Endothelial cell of umbilical vein (primary cell): Measurements from ENCODE around the gene DEUP1. TPM values are rescaled to one million over a fixed set of nuclear protein-coding genes. Genes with fewer than 3 reads are reported as not detected.

ENCODE experiments used
- BruUV-seq: library from RNA; stranded (reverse); fragments of 400-500 nt; replicated peaks from 2 replicates; lab custom pipeline; 2021; lab: Mats Ljungman, UMichigan
- CTCF ChIA-PET: fragments of 300-600, 350-600 bp; sonication (Branson Sonifier 250); formaldehyde crosslinking; loops from one replicate; lab custom pipeline; 2021; ENCODE audit warnings: antibody characterized with exemption, inconsistent platforms; lab: Charles Lee
- POLR2A ChIA-PET: fragments of 300-600, 350-600 bp; sonication (Branson Sonifier 250); formaldehyde crosslinking; loops from one replicate; lab custom pipeline; 2021; ENCODE audit warnings: antibody characterized with exemption, inconsistent platforms; lab: Charles Lee
- DNase-seq: peaks from one replicate; pipeline ENCODE4 v3.0.0-alpha.2; 2011; ENCODE audit warnings: low read depth, low spot score
- FAIRE-seq: peaks from 2 replicates; lab custom pipeline; 2011; peaks lifted over from hg19 to GRCh38; lab: Jason Lieb, UNC
- H2AFZ ChIP-seq: 2 replicates; pipeline ENCODE4 v1.6.0; 2012; ENCODE audit warnings: low read depth, low read length, control low read depth, inconsistent platforms
- H3K27ac ChIP-seq: 2 replicates; pipeline ENCODE4 v1.5.1; 2011; ENCODE audit warnings: low read depth, mild to moderate bottlenecking, control low read depth, low read length, moderate library complexity; ENCODE audit not compliant: insufficient read depth
- H3K27me3 ChIP-seq, 2 experiments: 2 replicates each; pipeline versions ENCODE4 v1.6.0 to v1.6.1; 2011; ENCODE audit warnings: low read length in 2 of 2, mixed read lengths in 1 of 2; ENCODE audit not compliant: control insufficient read depth in 2 of 2, insufficient read depth in 2 of 2
- H3K36me3 ChIP-seq, 2 experiments: 2 replicates in 1 of 2; 3 replicates in 1 of 2; pipeline ENCODE4 v1.5.1; 2011; ENCODE audit warnings: low read length in 2 of 2, mild to moderate bottlenecking in 1 of 2, moderate library complexity in 1 of 2; ENCODE audit not compliant: control insufficient read depth in 2 of 2, insufficient read depth in 2 of 2; ENCODE audit errors: extremely low read depth in 1 of 2
- H3K4me1 ChIP-seq: 3 replicates; pipeline ENCODE4 v1.5.1; 2011; ENCODE audit warnings: mild to moderate bottlenecking, low read length; ENCODE audit not compliant: control insufficient read depth, insufficient read depth; ENCODE audit errors: extremely low read depth
- H3K4me2 ChIP-seq: 2 replicates; pipeline ENCODE4 v1.6.1; 2011; ENCODE audit warnings: low read length, control low read depth, mixed read lengths; ENCODE audit not compliant: insufficient read depth
- H3K4me3 ChIP-seq, 3 experiments: fragments of 200-600 bp in 1 of 3; sonication (generic), shearing (Covaris generic) in 1 of 3; replicated peaks in 1 of 3; 2 replicates each; pipeline ENCODE4 v1.5.1; 2011 to 2016; ENCODE audit warnings: control low read depth in 3 of 3, low read length in 3 of 3, mild to moderate bottlenecking in 2 of 3, inconsistent platforms in 1 of 3, low read depth in 1 of 3, moderate library complexity in 1 of 3; ENCODE audit not compliant: insufficient read depth in 1 of 3
- H3K79me2 ChIP-seq: 2 replicates; pipeline ENCODE4 v1.6.0; 2012; ENCODE audit warnings: low read length, inconsistent platforms; ENCODE audit not compliant: control insufficient read depth, insufficient read depth
- H3K9ac ChIP-seq: replicated peaks from 2 replicates; pipeline ENCODE3; 2011; ENCODE audit warnings: low read length, control low read depth; ENCODE audit not compliant: insufficient read depth; ENCODE audit errors: extremely low read depth
- H3K9me1 ChIP-seq: replicated peaks from 3 replicates; pipeline ENCODE4 v1.6.0; 2011; ENCODE audit warnings: mild to moderate bottlenecking, low read length; ENCODE audit not compliant: control insufficient read depth, insufficient read depth; ENCODE audit errors: extremely low read depth
- H3K9me3 ChIP-seq: replicated peaks from 2 replicates; pipeline ENCODE4 v1.5.1; 2012; ENCODE audit warnings: low read length, inconsistent platforms; ENCODE audit not compliant: control insufficient read depth, insufficient read depth
- H4K20me1 ChIP-seq: replicated peaks from 2 replicates; pipeline ENCODE3; 2011; ENCODE audit warnings: mild to moderate bottlenecking, low read length; ENCODE audit not compliant: control insufficient read depth, insufficient read depth; ENCODE audit errors: extremely low read depth
- EZH2 ChIP-seq: IDR thresholded peaks from 2 replicates; pipeline ENCODE4 v1.6.1; 2012; ENCODE audit warnings: borderline replicate concordance, low read depth, mild to moderate bottlenecking, moderate library complexity, low read length, inconsistent platforms; ENCODE audit not compliant: severe bottlenecking
- FOS ChIP-seq: IDR thresholded peaks from 2 replicates; pipeline ENCODE4 v1.6.1; 2011; ENCODE audit warnings: mild to moderate bottlenecking, low read length, moderate library complexity, borderline replicate concordance; ENCODE audit not compliant: insufficient read depth
- GATA2 ChIP-seq: IDR thresholded peaks from 2 replicates; pipeline ENCODE4 v1.7.0; 2011; ENCODE audit warnings: low read depth, mild to moderate bottlenecking, moderate library complexity, mixed read lengths, low read length; ENCODE audit not compliant: insufficient read length, insufficient read depth
- JUN ChIP-seq: IDR thresholded peaks from 2 replicates; pipeline ENCODE4 v1.6.1; 2011; ENCODE audit warnings: borderline replicate concordance, low read depth; ENCODE audit not compliant: insufficient read length, insufficient read depth
- MYC ChIP-seq: IDR thresholded peaks from one replicate; pipeline ENCODE4 v1.6.1; 2011; ENCODE audit warnings: mild to moderate bottlenecking, low read depth, low read length
- POLR2A ChIP-seq: IDR thresholded peaks from 2 replicates; pipeline ENCODE4 v1.6.1; 2012; ENCODE audit warnings: low read depth, mild to moderate bottlenecking, control low read depth, low read length
- POLR2AphosphoS5 ChIP-seq: IDR thresholded peaks from 2 replicates; pipeline ENCODE4 v1.6.1; 2012; ENCODE audit warnings: low read depth, mild to moderate bottlenecking, control low read depth, low read length, moderate library complexity; ENCODE audit not compliant: insufficient read depth
- dilution Hi-C: fragments of 300-500 bp; cut with MboI; formaldehyde crosslinking; loops from one replicate; pipeline ENCODE4 v1.15.0; 2019; ENCODE audit warnings: low sequenced_read_pairs; ENCODE audit not compliant: extremely low pct_ligation_motif_present
- intact Hi-C: fragments of 100-400 bp; cut with micrococcal nuclease; formaldehyde crosslinking; loops from one replicate; pipeline ENCODE4 v1.10.0; 2022
- polyA plus RNA-seq, 4 experiments: library from polyadenylated mRNA; depleted of rRNA in 3 of 4; stranded (reverse) in 3 of 4; unstranded in 1 of 4; fragments of >200 nt; gene quantifications; 2 replicates each; pipeline versions ENCODE4 v1.2.1 to v1.2.3, GENCODE V29; 2011 to 2012; ENCODE audit warnings: missing spikeins in 1 of 4
- total RNA-seq: library from RNA; stranded (reverse); gene quantifications from 2 replicates; pipeline ENCODE4 v1.2.3, GENCODE V29; 2021
- TF ChIP-seq, protein P1 (sequence below): IDR thresholded peaks from 2 replicates; pipeline ENCODE4 v1.6.1; 2011; ENCODE audit not compliant: insufficient read depth, insufficient read length

Gene DEUP1
- total and polyA plus RNA-seq, 2 donors (not counting 3 experiments of a cell fraction or from before 2014, with no cell fraction given) = not detected

DNA sequence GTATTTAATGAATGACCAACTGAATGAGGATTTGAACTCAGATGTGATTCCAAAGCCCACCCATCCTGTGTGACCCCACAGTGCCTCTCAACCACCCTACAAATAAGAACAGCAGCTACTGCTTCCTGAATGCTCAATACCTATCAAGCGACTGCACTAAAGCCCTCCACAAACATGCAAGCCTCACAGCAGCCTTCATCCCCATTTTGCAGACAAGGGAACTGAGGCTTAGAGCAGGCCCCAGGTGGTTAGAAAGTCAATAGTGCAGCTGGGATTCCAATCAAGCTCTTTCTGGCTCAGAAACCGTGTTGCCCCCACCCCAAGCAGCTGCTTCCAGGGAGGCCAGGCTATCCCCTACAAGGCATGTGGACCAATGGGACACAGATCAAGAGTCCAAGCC, 155.4 kb downstream of the DEUP1 start:
- Histone ChIP-seq H3K27ac (no peak overlapping the region), H3K79me2 (no peaks in the 10 kb centered on the region), H3K9me1 (no peaks in the 10 kb centered on the region), H4K20me1 (no peaks in the 10 kb centered on the region), H3K27me3 (no peaks in the 10 kb centered on the region), H3K36me3 (no peaks in the 10 kb centered on the region), H3K4me2 (no peak overlapping the region), H3K4me1 (no peaks in the 10 kb centered on the region), H3K9ac (no peak overlapping the region), H3K9me3 (no peaks in the 10 kb centered on the region), H2AFZ (no peak overlapping the region), H3K4me3 (no peak overlapping the region)
- intact Hi-C loops (no loop called here), dilution Hi-C loops (no loop called here)
- FAIRE-seq (no peak), DNase-seq (no peak)
- no TSS peak for BruUV-seq
- TF ChIP-seq FOS (no peak), GATA2 (no peak), JUN (no peak), POLR2AphosphoS5 (no peak), POLR2A (no peak), MYC (no peak), EZH2 (no peak)
- TF ChIP-seq, protein P1, sequence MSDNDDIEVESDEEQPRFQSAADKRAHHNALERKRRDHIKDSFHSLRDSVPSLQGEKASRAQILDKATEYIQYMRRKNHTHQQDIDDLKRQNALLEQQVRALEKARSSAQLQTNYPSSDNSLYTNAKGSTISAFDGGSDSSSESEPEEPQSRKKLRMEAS = no peak
- POLR2A ChIA-PET = no interaction called here
- CTCF ChIA-PET = no interaction called here

DNA sequence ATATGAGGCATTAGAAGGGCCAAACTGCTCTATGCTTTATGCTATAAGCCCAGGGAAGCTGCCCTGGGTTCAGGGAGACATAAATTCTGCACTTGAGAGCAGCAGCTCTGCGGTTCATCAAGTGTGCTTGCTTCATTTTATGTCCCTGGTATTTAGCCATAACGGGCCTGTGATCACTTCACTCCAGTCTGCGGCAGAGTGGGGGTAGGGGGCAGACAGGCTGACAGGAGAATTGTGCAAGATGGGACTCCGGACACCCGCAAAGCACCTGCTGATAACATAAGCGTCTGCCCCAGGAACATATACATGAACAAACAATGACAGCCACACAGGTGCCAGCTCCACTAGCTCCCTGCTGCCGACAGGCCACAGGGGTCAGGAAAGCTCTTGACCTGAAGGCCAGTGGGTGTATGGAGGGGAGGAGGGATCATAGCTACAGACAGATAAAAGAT, 156.5 kb downstream of the DEUP1 start:
- H2AFZ ChIP-seq = no peak overlapping the region
- FAIRE-seq (no peak), DNase-seq (no peak)
- no peak overlapping the region for H3K27ac ChIP-seq
- H3K9ac ChIP-seq = no peak overlapping the region
- H4K20me1 ChIP-seq = no peaks in the 10 kb centered on the region
- no peak overlapping the region for H3K4me2 ChIP-seq
- no peaks in the 10 kb centered on the region for H3K79me2 ChIP-seq
- TF ChIP-seq GATA2 (no peak), POLR2A (no peak)
- TF ChIP-seq, protein P1 = no peak
- H3K36me3 ChIP-seq = no peaks in the 10 kb centered on the region
- H3K27me3 ChIP-seq = no peaks in the 10 kb centered on the region
- H3K4me1 ChIP-seq = no peaks in the 10 kb centered on the region
- intact Hi-C loops = no loop called here
- no TSS peak for BruUV-seq
- ChIA-PET POLR2A (no interaction called here), CTCF (no interaction called here)
- dilution Hi-C loops = no loop called here
- H3K9me1 ChIP-seq = no peaks in the 10 kb centered on the region
- no peaks in the 10 kb centered on the region for H3K9me3 ChIP-seq
- no peak overlapping the region for H3K4me3 ChIP-seq

Other genes starting within 250 kb of the DEUP1 start
- 16.8 and 21.7 TPM in 2 replicates for gene SLC36A4, start 132.8 kb upstream of the DEUP1 start, total RNA-seq
- 3.9 and 8.5 TPM in 2 replicates for gene SLC36A4, start 132.8 kb upstream of the DEUP1 start, polyA plus RNA-seq
- gene SMCO4, start 212.6 kb downstream of the DEUP1 start, total RNA-seq = 19.9 and 21.3 TPM in 2 replicates
- 14.0 and 16.0 TPM in 2 replicates for gene SMCO4, start 212.6 kb downstream of the DEUP1 start, polyA plus RNA-seq